SK-N-SH (cell line): ENCODE measurements around the gene IGSF9B. TPM values are rescaled to one million over a fixed set of nuclear protein-coding genes. Genes with fewer than 3 reads are reported as not detected.

Experiments
- CTCF ChIA-PET: fragments of 300-600, 350-600 bp; formaldehyde crosslinking; extraction: SDS; loops from one replicate; lab custom pipeline; 2021; lab: Yijun Ruan, JAX
- POLR2A ChIA-PET: fragments of 350-600 bp; sonication (Branson Sonifier 250); formaldehyde crosslinking; extraction: SDS; loops from one replicate; lab custom pipeline; 2020; ENCODE audit warnings: antibody characterized with exemption, inconsistent platforms; lab: Yijun Ruan, JAX
- DNase-seq: peaks from one replicate; pipeline ENCODE4 v3.0.0; 2012
- H2AFZ ChIP-seq: fragments of 200-600 bp; sonication (generic); 2 replicates; pipeline ENCODE4 v1.8.1; 2016; ENCODE audit warnings: antibody characterized with exemption, mild to moderate bottlenecking, low read depth
- H3F3A ChIP-seq: fragments of 200-600 bp; sonication (generic); replicated peaks from 2 replicates; pipeline ENCODE3; 2016; ENCODE audit warnings: antibody characterized with exemption, mild to moderate bottlenecking; ENCODE audit not compliant: insufficient read depth
- H3K27ac ChIP-seq, 2 experiments: fragments of 200-500 bp in 1 of 2; fragments of 200-600 bp in 1 of 2; sonication (Bioruptor generic) in 1 of 2; sonication (generic), shearing (Covaris generic) in 1 of 2; 2 replicates each; pipeline versions ENCODE4 v1.5.1 to v1.6.1; 2014 to 2016; ENCODE audit warnings: low read depth in 2 of 2, inconsistent platforms in 1 of 2, low read length in 1 of 2, mild to moderate bottlenecking in 1 of 2, mixed read lengths in 1 of 2
- H3K27me3 ChIP-seq: fragments of 200-600 bp; sonication (generic), shearing (Covaris generic); 2 replicates; pipeline ENCODE4 v1.6.1; 2016; ENCODE audit warnings: mixed run types; ENCODE audit not compliant: insufficient read depth
- H3K36me3 ChIP-seq, 2 experiments: fragments of 200-500 bp in 1 of 2; fragments of 200-600 bp in 1 of 2; sonication (Bioruptor generic) in 1 of 2; sonication (generic) in 1 of 2; replicated peaks in 1 of 2; 2 replicates each; pipeline versions ENCODE3 to v1.5.1; 2014 to 2016; ENCODE audit warnings: low read length in 1 of 2, mild to moderate bottlenecking in 1 of 2; ENCODE audit not compliant: insufficient read depth in 2 of 2, control insufficient read depth in 1 of 2
- H3K4me1 ChIP-seq, 2 experiments: fragments of 200-500 bp in 1 of 2; fragments of 200-600 bp in 1 of 2; sonication (Bioruptor generic) in 1 of 2; sonication (generic), shearing (Covaris generic) in 1 of 2; 2 replicates each; pipeline versions ENCODE4 v1.5.1 to v1.6.1; 2014 to 2016; ENCODE audit warnings: low read depth in 1 of 2, low read length in 1 of 2, mixed run types in 1 of 2; ENCODE audit not compliant: insufficient read depth in 2 of 2, control insufficient read depth in 1 of 2
- H3K4me2 ChIP-seq: fragments of 200-600 bp; sonication (generic), shearing (Covaris generic); 2 replicates; pipeline ENCODE4 v1.6.1; 2017; ENCODE audit warnings: mixed run types
- H3K4me3 ChIP-seq, 2 experiments: fragments of 200-500 bp in 1 of 2; fragments of 200-600 bp in 1 of 2; sonication (Bioruptor generic) in 1 of 2; sonication (generic), shearing (Covaris generic) in 1 of 2; 2 replicates each; pipeline versions ENCODE4 v1.5.1 to v1.8.1; 2014 to 2016; ENCODE audit warnings: low read depth in 2 of 2, inconsistent platforms in 1 of 2, low read length in 1 of 2, mild to moderate bottlenecking in 1 of 2, mixed read lengths in 1 of 2, moderate library complexity in 1 of 2
- H3K79me2 ChIP-seq: fragments of 200-600 bp; sonication (generic); 2 replicates; pipeline ENCODE4 v1.8.1; 2017; ENCODE audit warnings: mild to moderate bottlenecking; ENCODE audit not compliant: insufficient read depth
- H3K9ac ChIP-seq: fragments of 200-600 bp; sonication (generic); 2 replicates; pipeline ENCODE4 v1.6.1; 2017; ENCODE audit warnings: mixed run types
- H3K9me2 ChIP-seq: fragments of 200-600 bp; sonication (generic); 2 replicates; pipeline ENCODE4 v1.6.1; 2017; ENCODE audit warnings: mixed run types
- H3K9me3 ChIP-seq: fragments of 200-600 bp; sonication (generic); 2 replicates; pipeline ENCODE4 v1.6.1; 2017; ENCODE audit warnings: mixed run types, mild to moderate bottlenecking, moderate library complexity
- H4K20me1 ChIP-seq: fragments of 200-600 bp; sonication (generic); 2 replicates; pipeline ENCODE4 v1.6.1; 2017; ENCODE audit warnings: mild to moderate bottlenecking, mixed run types; ENCODE audit not compliant: insufficient read depth
- CTCF ChIP-seq: fragments of 200-600 bp; sonication (generic); IDR thresholded peaks from 2 replicates; pipeline ENCODE4 v1.6.1; 2017; ENCODE audit warnings: antibody characterized with exemption, mild to moderate bottlenecking, moderate library complexity
- ELF1 ChIP-seq: IDR thresholded peaks from 2 replicates; pipeline ENCODE4 v1.4.0; 2012
- EP300 ChIP-seq, 2 experiments: IDR thresholded peaks; 2 replicates each; pipeline versions ENCODE4 v1.4.0 to v1.6.1; 2012; ENCODE audit warnings: borderline replicate concordance in 1 of 2, low read depth in 1 of 2, low read length in 1 of 2
- EZH2phosphoT487 ChIP-seq: fragments of 200-600 bp; sonication (generic); IDR thresholded peaks from 2 replicates; pipeline ENCODE4 v1.6.1; 2017; ENCODE audit warnings: low read depth, mixed run types, mild to moderate bottlenecking, antibody characterized with exemption, moderate library complexity, borderline replicate concordance
- FOXJ3 ChIP-seq: sonication (generic); formaldehyde crosslinking; IDR thresholded peaks from 2 replicates; pipeline ENCODE4 v1.5.1; 2020; ENCODE audit warnings: mild to moderate bottlenecking, missing genetic modification reagents
- JUND ChIP-seq: IDR thresholded peaks from 2 replicates; pipeline ENCODE4 v1.4.0; 2012
- MXI1 ChIP-seq: IDR thresholded peaks from 2 replicates; pipeline ENCODE4 v1.6.1; 2012; ENCODE audit warnings: mild to moderate bottlenecking, low read depth, low read length, improper control_type of control experiment
- NFIC ChIP-seq: IDR thresholded peaks from 2 replicates; pipeline ENCODE4 v1.4.0; 2012; ENCODE audit warnings: borderline replicate concordance
- RAD21 ChIP-seq: IDR thresholded peaks from 2 replicates; pipeline ENCODE4 v1.6.1; 2012; ENCODE audit warnings: mild to moderate bottlenecking, low read length
- TCF12 ChIP-seq: IDR thresholded peaks from 2 replicates; pipeline ENCODE4 v1.4.0; 2012
- TEAD4 ChIP-seq: IDR thresholded peaks from 2 replicates; pipeline ENCODE4 v1.4.0; 2012; ENCODE audit warnings: mild to moderate bottlenecking, borderline replicate concordance; ENCODE audit not compliant: insufficient read depth
- USF2 ChIP-seq: fragments of 150-350 bp; IDR thresholded peaks from 2 replicates; pipeline ENCODE4 v1.6.1; 2017; ENCODE audit warnings: antibody characterized with exemption, low read length, low read depth, borderline replicate concordance
- YY1 ChIP-seq: IDR thresholded peaks from 2 replicates; pipeline ENCODE4 v1.4.0; 2012; ENCODE audit warnings: low read depth, mild to moderate bottlenecking
- WGBS: methylation state at CpG from one replicate; pipeline ENCODE4 v1.1.6; 2017; ENCODE audit warnings: low lambda C conversion rate; 5-methylcytosine and 5-hydroxymethylcytosine counted together
- polyA plus RNA-seq, 3 experiments: library from polyadenylated mRNA; depleted of rRNA; stranded (reverse); fragments of >200 nt; gene quantifications; 2 replicates each; pipeline ENCODE4 v1.2.3, GENCODE V29; 2012

Gene IGSF9B
- polyA plus RNA-seq, 1 of the 3 experiments (the other 2 are of a cell fraction): 0.41 TPM

- H3K36me3 ChIP-seq: no peaks in the 10 kb centered on the region
- peak overlapping the region in 1 of 2 experiments; percentile 62; a peak in 1 of 4 replicates for H3K27ac ChIP-seq
- no peaks in the 10 kb centered on the region for H3K79me2 ChIP-seq
- H2AFZ ChIP-seq: no peak overlapping the region
- 8% methylated on average over 8 of the region's 58 CpGs for WGBS
- peak overlapping the region; percentile 83; the same call in 1 of the 2 replicates for H3K4me2 ChIP-seq
- no peaks in the 10 kb centered on the region for H4K20me1 ChIP-seq
- H3F3A ChIP-seq: no peaks in the 10 kb centered on the region
- H3K4me3 ChIP-seq: peak overlapping the region; percentile 63 to 64; a peak in 3 of 4 replicates
- peaks cover 0 to 51% of the 10 kb centered on the region in 2 experiments; a peak in 2 of 4 replicates for H3K4me1 ChIP-seq
- ChIA-PET CTCF (interaction anchor here (0.6 to 16.7 kb wide), 15 partner anchors 10 to 290 kb away, joined by 3 to 200 read pairs (median 5); no protein-coding TSS in a partner anchor), POLR2A (interaction anchor here (0.8 to 4.3 kb wide), 10 partner anchors 8 to 85 kb away, joined by 3 to 26 read pairs (median 8); no protein-coding TSS in a partner anchor)
- H3K9me2 ChIP-seq: no peaks in the 10 kb centered on the region
- peak; percentile 71 for DNase-seq
- peaks cover 17% of the 10 kb centered on the region for H3K27me3 ChIP-seq
- no peak for TF ChIP-seq YY1
- no peak for TF ChIP-seq EZH2phosphoT487
- TF ChIP-seq CTCF: no peak
- TF ChIP-seq RAD21: no peak
- no peak for TF ChIP-seq TEAD4
- TF ChIP-seq TCF12: no peak
- TF ChIP-seq NFIC: no peak
- TF ChIP-seq JUND: no peak
- no peak for TF ChIP-seq FOXJ3 (CRISPR knock-in tag)
- no peak for TF ChIP-seq ELF1
- TF ChIP-seq USF2: no peak
- TF ChIP-seq EP300 (IDR thresholded peaks at IDR 0.05; ENCODE audit: borderline replicate concordance in 1 of 2, low read depth in 1 of 2, low read length in 1 of 2): no peak
- H3K9ac ChIP-seq: no peak overlapping the region
- H3K9me3 ChIP-seq: no peaks in the 10 kb centered on the region
Observed at GRCh38 chr11:133955945-133956421, 785 bp downstream of the IGSF9B start.

GRCh38 chr11:133955081-133955891 is 1.5 kb downstream of the IGSF9B start:
- 26% methylated on average over 30 of the region's 49 CpGs for WGBS
- Histone ChIP-seq H3K79me2 (no peaks in the 10 kb centered on the region), H3K27me3 (peaks cover 17% of the 10 kb centered on the region), H3K9me2 (no peaks in the 10 kb centered on the region), H3K4me3 (peak overlapping the region in 1 of 2 experiments; percentile 64; a peak in 2 of 4 replicates), H3K4me1 (peaks cover 0 to 58% of the 10 kb centered on the region in 2 experiments; a peak in 2 of 4 replicates), H2AFZ (no peak overlapping the region), H3K9ac (no peak overlapping the region), H3K36me3 (no peaks in the 10 kb centered on the region), H4K20me1 (no peaks in the 10 kb centered on the region), H3K4me2 (peak overlapping the region; percentile 55; the same call in 1 of the 2 replicates), H3F3A (no peaks in the 10 kb centered on the region), H3K27ac (peak overlapping the region in 1 of 2 experiments; percentile 62; a peak in 1 of 4 replicates), H3K9me3 (no peaks in the 10 kb centered on the region)
- POLR2A ChIA-PET: interaction anchor here (0.7 to 4.3 kb wide), 9 partner anchors 10 to 82 kb away, joined by 3 to 26 read pairs (median 7); no protein-coding TSS in a partner anchor
- peak; percentile 81 for DNase-seq
- TF ChIP-seq MXI1 (0 out of 2 replicates have a peak, but pooled peaks have one; percentile 6), RAD21 (peak; percentile 43), TEAD4 (no peak)
- CTCF ChIA-PET: interaction anchor here (0.6 to 16.7 kb wide), 13 partner anchors 9 to 290 kb away, joined by 3 to 200 read pairs (median 5); no protein-coding TSS in a partner anchor
